ENCODE data around the gene PDGFRB. TPM values are rescaled to one million over a fixed set of nuclear protein-coding genes. Genes with fewer than 3 reads are reported as not detected.

PDGFRB gene
- total and polyA plus RNA-seq, 2 of the 8 experiments (the other 6 are each of a cell fraction or from before 2014, with no cell fraction given) = 4.2 to 13.7 TPM

GRCh38 chr5:150126921-150127265 lies 28.8 kb downstream of the PDGFRB start:
- WGBS, 2 experiments (ENCODE audit: extremely low coverage in 1 of 2, insufficient coverage in 1 of 2, insufficient read length in 1 of 2, insufficient replicate concordance in 2 of 2, low coverage in 1 of 2, low lambda C conversion rate in 2 of 2, missing lambda C conversion rate in 1 of 2) = 89% methylated on average over 5 of the region's 6 CpGs; no CpG with 5 or more reads in 1 of the 2 experiments
- Histone ChIP-seq H4K5ac (ENCODE audit: insufficient read length, low read depth, low read length) (no peak overlapping the region), H2BK120ac (replicated peaks; ENCODE audit: low read depth, low read length) (no peak overlapping the region), H4K91ac (replicated peaks; ENCODE audit: insufficient read length, low read length) (no peak overlapping the region), H3K14ac (ENCODE audit: insufficient read length) (no peak overlapping the region), H2BK12ac (ENCODE audit: low read depth, low read length) (no peak overlapping the region), H3K4ac (replicated peaks; ENCODE audit: insufficient read length, low read depth, low read length) (no peak overlapping the region), H3K9me3 (ENCODE audit: insufficient read depth in 2 of 2, low read depth in 1 of 2, low read length in 1 of 2) (no peaks in the 10 kb centered on the region), H3K23ac (ENCODE audit: insufficient read length) (no peak overlapping the region), H2AFZ (ENCODE audit: low read length) (no peak overlapping the region), H3K4me1 (replicated peaks in 1 of 4; ENCODE audit: control insufficient read depth in 3 of 4, insufficient read depth in 4 of 4, low read length in 3 of 4) (peaks cover 5 to 12% (median 6%) of the 10 kb centered on the region in 4 experiments; a peak in 6 of 7 replicates), H3K4me3 (ENCODE audit: extremely low read depth in 1 of 4, insufficient read depth in 2 of 4, low read depth in 3 of 4, low read length in 4 of 4) (no peak overlapping the region), H2BK5ac (ENCODE audit: low read depth, low read length) (0 out of 2 replicates have a peak overlapping the region, but pooled peaks have one; percentile 25), H4K8ac (ENCODE audit: extremely low read depth, insufficient read depth, low read length) (no peak overlapping the region), H3K23me2 (ENCODE audit: low read depth, low read length) (no peaks in the 10 kb centered on the region), H4K20me1 (replicated peaks in 1 of 2; ENCODE audit: control insufficient read depth in 1 of 2, insufficient read depth in 2 of 2, low read length in 2 of 2) (peaks cover 0 to 12% of the 10 kb centered on the region in 2 experiments), H3K18ac (ENCODE audit: extremely low read depth, low read length) (no peak overlapping the region), H3K56ac (replicated peaks; ENCODE audit: insufficient read length, low read depth, low read length) (no peak overlapping the region), H3K79me2 (ENCODE audit: control insufficient read depth in 1 of 2, insufficient read depth in 2 of 2, low read length in 2 of 2) (no peaks in the 10 kb centered on the region), H3K36me3 (ENCODE audit: control insufficient read depth in 2 of 4, insufficient read depth in 4 of 4, low read length in 3 of 4) (no peaks in the 10 kb centered on the region), H3K27me3 (replicated peaks in 1 of 4; ENCODE audit: control insufficient read depth in 3 of 4, extremely low read depth in 1 of 4, insufficient read depth in 3 of 4, low read length in 3 of 4) (peaks cover 0 to 3% (median 2%) of the 10 kb centered on the region in 4 experiments; a peak in 3 of 7 replicates), H3K4me2 (ENCODE audit: insufficient read depth in 1 of 2, low read depth in 2 of 2, low read length in 2 of 2) (no peak overlapping the region), H3K27ac (ENCODE audit: low read depth, low read length) (no peak overlapping the region), H2BK20ac (ENCODE audit: low read length) (no peak overlapping the region), H3K9ac (replicated peaks in 1 of 4; ENCODE audit: extremely low read depth in 1 of 4, low read depth in 3 of 4, low read length in 3 of 4) (no peak overlapping the region), H2BK15ac (ENCODE audit: low read length) (no peak overlapping the region), H3K79me1 (ENCODE audit: low read depth, low read length) (no peaks in the 10 kb centered on the region), H2AK5ac (ENCODE audit: low read depth, low read length) (no peak overlapping the region)
- CTCF ChIA-PET (ENCODE audit: partially characterized antibody) = interaction anchor here (1.0 to 16.9 kb wide), 12 partner anchors 13 to 293 kb away, joined by 3 to 188 read pairs (median 6); partner anchors contain the start of gene CDX1
- POLR2A ChIA-PET (ENCODE audit: partially characterized antibody) = interaction anchor here (1.2 kb wide), 1 partner anchor 29 kb away, joined by 3 read pairs; the partner anchor contains the start of gene PDGFRB
- DNase-seq (ENCODE audit: low read depth in 1 of 2, low spot score in 2 of 2) (no peak), FAIRE-seq (no peak)
- TF ChIP-seq BRCA1 (IDR thresholded peaks at IDR 0.05; ENCODE audit: low read depth, low read length) (no peak), CREB1 (IDR thresholded peaks at IDR 0.05) (no peak), SAP30 (IDR thresholded peaks at IDR 0.05; ENCODE audit: insufficient read depth, insufficient replicate concordance, low read length) (no peak), CBX8 (IDR thresholded peaks at IDR 0.05; ENCODE audit: borderline replicate concordance, low read depth, low read length) (no peak), TAF1 (IDR thresholded peaks at IDR 0.05; ENCODE audit: low read depth, low read length) (no peak), RXRA (IDR thresholded peaks at IDR 0.05; ENCODE audit: insufficient read depth, low read depth, low read length) (no peak), HDAC2 (IDR thresholded peaks at IDR 0.05; ENCODE audit: borderline replicate concordance in 1 of 2, low read depth in 2 of 2, low read length in 2 of 2) (no peak), KDM4A (IDR thresholded peaks at IDR 0.05; ENCODE audit: low read depth, low read length, severe bottlenecking) (no peak), EGR1 (IDR thresholded peaks at IDR 0.05; ENCODE audit: borderline replicate concordance, low read depth, low read length) (no peak), POLR2A (IDR thresholded peaks at IDR 0.05; ENCODE audit: control extremely low read depth in 1 of 2, low read depth in 2 of 2, low read length in 2 of 2) (no peak), ZNF274 (IDR thresholded peaks at IDR 0.05; ENCODE audit: borderline replicate concordance, extremely low read depth, low read length) (no peak), BCL11A (IDR thresholded peaks at IDR 0.05; ENCODE audit: low read depth in 2 of 2, low read length in 2 of 2) (no peak), CHD2 (IDR thresholded peaks at IDR 0.05; ENCODE audit: low read length) (no peak)
- TF ChIP-seq, protein P1, sequence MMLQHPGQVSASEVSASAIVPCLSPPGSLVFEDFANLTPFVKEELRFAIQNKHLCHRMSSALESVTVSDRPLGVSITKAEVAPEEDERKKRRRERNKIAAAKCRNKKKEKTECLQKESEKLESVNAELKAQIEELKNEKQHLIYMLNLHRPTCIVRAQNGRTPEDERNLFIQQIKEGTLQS (IDR thresholded peaks at IDR 0.05; ENCODE audit: insufficient read depth, low read depth, low read length) = no peak

Measured in H1 (cell line).